ENCODE data around the gene SIAH1. TPM values are rescaled to one million over a fixed set of nuclear protein-coding genes. Genes with fewer than 3 reads are reported as not detected.

The SIAH1 gene
- total RNA-seq, 1 experiment from 2014 or later: 22.7 TPM

GRCh38 chr16:48356633-48357376 lies 28.4 kb downstream of the SIAH1 start:
- H3K36me3 ChIP-seq (ENCODE audit: control insufficient read depth in 1 of 2, insufficient read depth in 2 of 2, low read length in 2 of 2): peaks cover 4 to 9% of the 10 kb centered on the region in 2 experiments; a peak in 3 of 4 replicates
- ATAC-seq (no peak), DNase-seq (ENCODE audit: low read depth, low spot score) (no peak)
- ChIA-PET RAD21 (ENCODE audit: low non-redundant PET in 1 of 2, low total read pairs in 2 of 2, uncharacterized antibody in 2 of 2, unreplicated experiment in 2 of 2) (no interaction called here), CTCF (interaction anchor here (5.4 kb wide), 1 partner anchor 170 kb away, joined by 35 read pairs; no protein-coding TSS in a partner anchor), POLR2A (no interaction called here)
- no peaks in the 10 kb centered on the region for H3K4me1 ChIP-seq (ENCODE audit: control insufficient read depth in 1 of 2, insufficient read depth in 2 of 2, low read length in 2 of 2)
- H3K4me2 ChIP-seq (ENCODE audit: low read length): no peak overlapping the region
- no peak overlapping the region for H3K9ac ChIP-seq (ENCODE audit: low read length)
- no peak overlapping the region for H2AFZ ChIP-seq (ENCODE audit: low read depth, low read length, poor library complexity, severe bottlenecking)
- no peak for TF ChIP-seq EGR1 (IDR thresholded peaks at IDR 0.05; ENCODE audit: low read depth)
- TF ChIP-seq ATF3 (IDR thresholded peaks at IDR 0.05): no peak
- TF ChIP-seq CBX3 (IDR thresholded peaks at IDR 0.05; ENCODE audit: low read depth): no peak
- no peak for TF ChIP-seq YY1 (IDR thresholded peaks at IDR 0.05; ENCODE audit: extremely low read depth, insufficient replicate concordance, low read depth, low read length)
- TF ChIP-seq REST (IDR thresholded peaks at IDR 0.05; ENCODE audit: low read depth): no peak
- no peak for TF ChIP-seq EZH2 (IDR thresholded peaks at IDR 0.05)
- TF ChIP-seq SRF (IDR thresholded peaks at IDR 0.05; ENCODE audit: low read depth): no peak
- no peak for TF ChIP-seq POLR2AphosphoS5 (IDR thresholded peaks at IDR 0.05; ENCODE audit: low read depth, low read length)
- TF ChIP-seq CEBPB (IDR thresholded peaks at IDR 0.05; ENCODE audit: low read depth): no peak
- TF ChIP-seq FOSL1 (IDR thresholded peaks at IDR 0.05; ENCODE audit: low read depth): no peak
- TF ChIP-seq CTCF (IDR thresholded peaks at IDR 0.05 in 2 of 3, conservative IDR thresholded peaks at IDR 0.05 in 1 of 3; ENCODE audit: borderline replicate concordance in 1 of 3, insufficient read depth in 1 of 3, low read depth in 2 of 3, low read length in 2 of 3): no peak
- TF ChIP-seq RAD21 (IDR thresholded peaks at IDR 0.05; ENCODE audit: low read depth): no peak
- TF ChIP-seq ZFX (IDR thresholded peaks at IDR 0.05): no peak
- no peak for TF ChIP-seq TCF7L2 (IDR thresholded peaks at IDR 0.05; ENCODE audit: borderline replicate concordance, extremely low read depth, insufficient read depth, insufficient read length)
- no peak for TF ChIP-seq JUND (IDR thresholded peaks at IDR 0.05)
- TF ChIP-seq SP1 (IDR thresholded peaks at IDR 0.05; ENCODE audit: low read depth): no peak
- no peak for TF ChIP-seq EZH2phosphoT487 (IDR thresholded peaks at IDR 0.05; ENCODE audit: borderline replicate concordance)
- no peak for TF ChIP-seq ZBTB33 (IDR thresholded peaks at IDR 0.05; ENCODE audit: extremely low read depth, insufficient replicate concordance, low read length)
- no peak for TF ChIP-seq POLR2A (IDR thresholded peaks at IDR 0.05; ENCODE audit: borderline replicate concordance, extremely low read depth, insufficient read depth, insufficient read length)
- TF ChIP-seq MAX (IDR thresholded peaks at IDR 0.05): no peak
- no peaks in the 10 kb centered on the region for H3K27me3 ChIP-seq (ENCODE audit: insufficient read depth, low read length)
- no peak overlapping the region for H3K4me3 ChIP-seq (replicated peaks in 1 of 2; ENCODE audit: low read depth in 1 of 2, low read length in 2 of 2)
- peaks cover 6% of the 10 kb centered on the region; the same call in 1 of the 2 replicates for H4K20me1 ChIP-seq (ENCODE audit: insufficient read depth)
- no peak overlapping the region for H3K27ac ChIP-seq (ENCODE audit: low read depth, low read length)
- intact Hi-C loops (cut with micrococcal nuclease): no loop called here
- H3K9me3 ChIP-seq (ENCODE audit: control insufficient read depth in 1 of 2, insufficient read depth in 1 of 2, low read depth in 1 of 2, low read length in 2 of 2): no peaks in the 10 kb centered on the region
- H3K79me2 ChIP-seq (ENCODE audit: insufficient read depth, low read length): peaks cover 57% of the 10 kb centered on the region
- H3K9me2 ChIP-seq (ENCODE audit: insufficient read depth): no peaks in the 10 kb centered on the region
- BruUV-seq (replicated peaks): no TSS peak
